ENCODE measurements around the gene NR6A1.

The NR6A1 gene

DNA sequence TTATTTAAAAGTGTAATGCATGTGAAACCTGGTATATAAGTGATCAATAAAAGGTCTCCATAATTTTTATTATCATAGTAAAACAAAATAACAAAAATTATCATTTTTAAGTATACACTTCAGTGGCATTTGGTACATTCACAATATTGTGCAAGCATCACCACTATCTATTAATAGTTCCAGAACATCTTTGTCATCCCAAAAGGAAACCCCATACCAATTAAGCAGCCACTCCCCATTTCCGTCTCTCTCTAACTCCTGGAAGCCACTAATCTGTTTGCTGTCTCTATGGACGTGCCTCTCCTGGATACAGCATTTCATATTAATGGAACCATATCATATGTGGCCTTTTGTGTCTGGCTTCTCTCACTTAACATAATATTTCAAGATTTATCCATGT lies 13.4 kb upstream of the NR6A1 start:
- no peak for TF ChIP-seq ZNF157 (tag by site-specific recombination; IDR thresholded peaks at IDR 0.05)
- no peak for TF ChIP-seq ZNF660 (tag by site-specific recombination; IDR thresholded peaks at IDR 0.05)
- TF ChIP-seq SCRT1 (tag by site-specific recombination; IDR thresholded peaks at IDR 0.05; ENCODE audit: borderline replicate concordance): no peak
- no peak for TF ChIP-seq ZFP41 (tag by site-specific recombination; IDR thresholded peaks at IDR 0.05; ENCODE audit: borderline replicate concordance)
- TF ChIP-seq ZNF707 (tag by site-specific recombination; IDR thresholded peaks at IDR 0.05): no peak
- TF ChIP-seq, protein P1, sequence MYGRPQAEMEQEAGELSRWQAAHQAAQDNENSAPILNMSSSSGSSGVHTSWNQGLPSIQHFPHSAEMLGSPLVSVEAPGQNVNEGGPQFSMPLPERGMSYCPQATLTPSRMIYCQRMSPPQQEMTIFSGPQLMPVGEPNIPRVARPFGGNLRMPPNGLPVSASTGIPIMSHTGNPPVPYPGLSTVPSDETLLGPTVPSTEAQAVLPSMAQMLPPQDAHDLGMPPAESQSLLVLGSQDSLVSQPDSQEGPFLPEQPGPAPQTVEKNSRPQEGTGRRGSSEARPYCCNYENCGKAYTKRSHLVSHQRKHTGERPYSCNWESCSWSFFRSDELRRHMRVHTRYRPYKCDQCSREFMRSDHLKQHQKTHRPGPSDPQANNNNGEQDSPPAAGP (tag by site-specific recombination; IDR thresholded peaks at IDR 0.05): no peak
- TF ChIP-seq ZEB2 (tag by site-specific recombination; IDR thresholded peaks at IDR 0.05): no peak
- TF ChIP-seq, protein P2, sequence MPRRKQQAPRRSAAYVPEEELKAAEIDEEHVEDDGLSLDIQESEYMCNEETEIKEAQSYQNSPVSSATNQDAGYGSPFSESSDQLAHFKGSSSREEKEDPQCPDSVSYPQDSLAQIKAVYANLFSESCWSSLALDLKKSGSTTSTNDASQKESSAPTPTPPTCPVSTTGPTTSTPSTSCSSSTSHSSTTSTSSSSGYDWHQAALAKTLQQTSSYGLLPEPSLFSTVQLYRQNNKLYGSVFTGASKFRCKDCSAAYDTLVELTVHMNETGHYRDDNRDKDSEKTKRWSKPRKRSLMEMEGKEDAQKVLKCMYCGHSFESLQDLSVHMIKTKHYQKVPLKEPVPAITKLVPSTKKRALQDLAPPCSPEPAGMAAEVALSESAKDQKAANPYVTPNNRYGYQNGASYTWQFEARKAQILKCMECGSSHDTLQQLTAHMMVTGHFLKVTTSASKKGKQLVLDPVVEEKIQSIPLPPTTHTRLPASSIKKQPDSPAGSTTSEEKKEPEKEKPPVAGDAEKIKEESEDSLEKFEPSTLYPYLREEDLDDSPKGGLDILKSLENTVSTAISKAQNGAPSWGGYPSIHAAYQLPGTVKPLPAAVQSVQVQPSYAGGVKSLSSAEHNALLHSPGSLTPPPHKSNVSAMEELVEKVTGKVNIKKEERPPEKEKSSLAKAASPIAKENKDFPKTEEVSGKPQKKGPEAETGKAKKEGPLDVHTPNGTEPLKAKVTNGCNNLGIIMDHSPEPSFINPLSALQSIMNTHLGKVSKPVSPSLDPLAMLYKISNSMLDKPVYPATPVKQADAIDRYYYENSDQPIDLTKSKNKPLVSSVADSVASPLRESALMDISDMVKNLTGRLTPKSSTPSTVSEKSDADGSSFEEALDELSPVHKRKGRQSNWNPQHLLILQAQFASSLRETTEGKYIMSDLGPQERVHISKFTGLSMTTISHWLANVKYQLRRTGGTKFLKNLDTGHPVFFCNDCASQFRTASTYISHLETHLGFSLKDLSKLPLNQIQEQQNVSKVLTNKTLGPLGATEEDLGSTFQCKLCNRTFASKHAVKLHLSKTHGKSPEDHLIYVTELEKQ (tag by site-specific recombination; IDR thresholded peaks at IDR 0.05; ENCODE audit: borderline replicate concordance): no peak
- TF ChIP-seq, protein P3, sequence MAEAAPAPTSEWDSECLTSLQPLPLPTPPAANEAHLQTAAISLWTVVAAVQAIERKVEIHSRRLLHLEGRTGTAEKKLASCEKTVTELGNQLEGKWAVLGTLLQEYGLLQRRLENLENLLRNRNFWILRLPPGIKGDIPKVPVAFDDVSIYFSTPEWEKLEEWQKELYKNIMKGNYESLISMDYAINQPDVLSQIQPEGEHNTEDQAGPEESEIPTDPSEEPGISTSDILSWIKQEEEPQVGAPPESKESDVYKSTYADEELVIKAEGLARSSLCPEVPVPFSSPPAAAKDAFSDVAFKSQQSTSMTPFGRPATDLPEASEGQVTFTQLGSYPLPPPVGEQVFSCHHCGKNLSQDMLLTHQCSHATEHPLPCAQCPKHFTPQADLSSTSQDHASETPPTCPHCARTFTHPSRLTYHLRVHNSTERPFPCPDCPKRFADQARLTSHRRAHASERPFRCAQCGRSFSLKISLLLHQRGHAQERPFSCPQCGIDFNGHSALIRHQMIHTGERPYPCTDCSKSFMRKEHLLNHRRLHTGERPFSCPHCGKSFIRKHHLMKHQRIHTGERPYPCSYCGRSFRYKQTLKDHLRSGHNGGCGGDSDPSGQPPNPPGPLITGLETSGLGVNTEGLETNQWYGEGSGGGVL (tag by site-specific recombination; IDR thresholded peaks at IDR 0.05): no peak
- Histone ChIP-seq H3K36me3 (ENCODE audit: control insufficient read depth in 2 of 2, insufficient read depth in 1 of 2, low read length in 2 of 2) (no peaks in the 10 kb centered on the region), H3K27ac (ENCODE audit: extremely low read depth, low read depth, low read length) (no peak overlapping the region), H3K4me1 (ENCODE audit: control insufficient read depth, insufficient read depth, low read length) (no peaks in the 10 kb centered on the region), H3K9me3 (ENCODE audit: control insufficient read depth, insufficient read depth, low read depth, low read length) (no peaks in the 10 kb centered on the region), H3K4me3 (ENCODE audit: low read depth, low read length) (no peak overlapping the region)
- CTCF ChIA-PET: interaction anchor here (1.0 kb wide), 1 partner anchor 13 kb away, joined by 6 read pairs; no protein-coding TSS in a partner anchor
- POLR2A ChIA-PET: no interaction called here

DNA sequence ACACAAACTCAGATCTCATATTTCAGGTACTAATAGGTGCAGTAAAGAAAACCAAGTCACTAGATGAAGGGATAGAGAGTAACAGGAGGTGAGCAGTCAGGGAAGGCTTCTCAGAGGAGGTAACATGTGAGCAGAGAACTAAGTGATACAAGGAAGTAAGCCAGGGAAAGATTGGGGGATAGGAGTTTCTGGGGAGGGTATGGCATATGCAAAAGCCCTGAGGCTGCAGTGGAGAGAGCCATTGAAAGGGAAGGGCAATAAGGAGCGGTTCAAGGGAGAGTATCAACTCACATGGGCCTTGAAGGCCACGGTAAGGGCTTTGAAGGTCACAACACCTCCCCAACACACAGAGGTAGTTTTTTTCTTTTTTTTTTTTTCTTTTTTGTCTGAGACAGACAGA lies 12.7 kb upstream of the NR6A1 start:
- no peaks in the 10 kb centered on the region for H3K36me3 ChIP-seq (ENCODE audit: control insufficient read depth in 2 of 2, insufficient read depth in 1 of 2, low read length in 2 of 2)
- TF ChIP-seq ZNF416 (tag by site-specific recombination; IDR thresholded peaks at IDR 0.05) (no peak), GLI4 (tag by site-specific recombination; IDR thresholded peaks at IDR 0.05) (peak; percentile 85; the same call in 1 of the 2 replicates), ZNF623 (tag by site-specific recombination; IDR thresholded peaks at IDR 0.05) (peak; percentile 91)

DNA sequence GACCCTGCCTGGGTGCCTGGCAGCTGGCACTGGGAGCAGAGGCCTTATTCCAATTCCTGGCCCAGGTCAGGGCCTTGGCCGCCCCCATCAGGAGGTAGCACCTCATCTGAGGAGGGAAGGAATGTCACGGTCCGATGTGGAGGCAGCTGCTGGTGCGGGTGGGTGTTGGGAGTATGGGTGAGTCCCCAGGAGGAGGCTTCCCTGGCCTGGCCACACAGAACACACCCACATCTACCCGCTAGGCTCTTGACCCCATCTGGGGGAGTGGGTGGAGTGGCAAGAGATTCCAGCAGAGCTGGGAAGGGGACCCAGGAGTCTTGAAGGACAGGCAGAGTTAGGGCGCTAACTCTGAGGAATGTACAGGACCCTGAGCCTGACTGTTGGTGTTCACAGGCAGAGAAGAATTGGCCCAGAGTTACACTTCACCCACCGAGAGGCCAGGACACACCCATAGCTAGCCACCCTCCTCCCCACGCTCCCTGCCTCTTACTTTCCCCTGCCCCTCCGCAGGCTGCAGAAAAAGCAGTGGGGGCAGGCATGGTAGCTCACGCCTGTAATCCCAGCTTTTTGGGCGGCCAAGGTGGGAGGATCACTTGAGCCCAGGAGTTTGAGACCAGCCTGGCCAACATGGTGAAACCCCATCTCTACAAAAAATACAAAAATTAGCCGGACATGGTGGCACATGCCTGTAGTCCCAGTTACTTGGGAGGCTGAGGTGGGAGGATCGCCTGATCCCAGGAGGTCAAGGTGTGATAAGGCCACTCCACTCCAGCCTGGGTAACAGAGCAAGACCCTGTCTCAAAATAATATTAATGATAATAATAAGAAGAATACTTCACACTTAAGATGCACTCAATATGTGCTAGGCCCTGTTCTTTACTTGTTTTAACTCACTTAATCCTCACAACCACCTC lies 11.8 kb upstream of the NR6A1 start:
- no peak overlapping the region for H3K27ac ChIP-seq (ENCODE audit: extremely low read depth, low read depth, low read length)
- no peaks in the 10 kb centered on the region for H3K9me3 ChIP-seq (ENCODE audit: control insufficient read depth, insufficient read depth, low read depth, low read length)
- no peaks in the 10 kb centered on the region for H3K36me3 ChIP-seq (ENCODE audit: control insufficient read depth in 2 of 2, insufficient read depth in 1 of 2, low read length in 2 of 2)
- CTCF ChIA-PET: interaction anchor here (0.7 to 16.2 kb wide), 4 partner anchors 8 to 61 kb away, joined by 3 to 1257 read pairs (median 6); partner anchors contain the start of gene WDR38
- POLR2A ChIA-PET: interaction anchor here (1.5 kb wide), 1 partner anchor 11 kb away, joined by 4 read pairs; the partner anchor contains the start of gene NR6A1
- H3K4me1 ChIP-seq (ENCODE audit: control insufficient read depth, insufficient read depth, low read length): 0 out of 2 replicates have a peak, but pooled peaks cover 2% of the 10 kb centered on the region
- no peak overlapping the region for H3K4me3 ChIP-seq (ENCODE audit: low read depth, low read length)
- TF ChIP-seq, protein P4, sequence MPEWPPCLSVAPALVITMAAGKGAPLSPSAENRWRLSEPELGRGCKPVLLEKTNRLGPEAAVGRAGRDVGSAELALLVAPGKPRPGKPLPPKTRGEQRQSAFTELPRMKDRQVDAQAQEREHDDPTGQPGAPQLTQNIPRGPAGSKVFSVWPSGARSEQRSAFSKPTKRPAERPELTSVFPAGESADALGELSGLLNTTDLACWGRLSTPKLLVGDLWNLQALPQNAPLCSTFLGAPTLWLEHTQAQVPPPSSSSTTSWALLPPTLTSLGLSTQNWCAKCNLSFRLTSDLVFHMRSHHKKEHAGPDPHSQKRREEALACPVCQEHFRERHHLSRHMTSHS (tag by site-specific recombination; IDR thresholded peaks at IDR 0.05): no peak
- TF ChIP-seq KLF1 (tag by site-specific recombination; IDR thresholded peaks at IDR 0.05) (peak; percentile 34; the same call in 1 of the 2 replicates), ZNF707 (tag by site-specific recombination; IDR thresholded peaks at IDR 0.05) (no peak), ZEB2 (tag by site-specific recombination; IDR thresholded peaks at IDR 0.05) (no peak), ZFHX2 (tag by site-specific recombination; conservative IDR thresholded peaks at IDR 0.05) (peak; percentile 80)
- TF ChIP-seq, protein P5, sequence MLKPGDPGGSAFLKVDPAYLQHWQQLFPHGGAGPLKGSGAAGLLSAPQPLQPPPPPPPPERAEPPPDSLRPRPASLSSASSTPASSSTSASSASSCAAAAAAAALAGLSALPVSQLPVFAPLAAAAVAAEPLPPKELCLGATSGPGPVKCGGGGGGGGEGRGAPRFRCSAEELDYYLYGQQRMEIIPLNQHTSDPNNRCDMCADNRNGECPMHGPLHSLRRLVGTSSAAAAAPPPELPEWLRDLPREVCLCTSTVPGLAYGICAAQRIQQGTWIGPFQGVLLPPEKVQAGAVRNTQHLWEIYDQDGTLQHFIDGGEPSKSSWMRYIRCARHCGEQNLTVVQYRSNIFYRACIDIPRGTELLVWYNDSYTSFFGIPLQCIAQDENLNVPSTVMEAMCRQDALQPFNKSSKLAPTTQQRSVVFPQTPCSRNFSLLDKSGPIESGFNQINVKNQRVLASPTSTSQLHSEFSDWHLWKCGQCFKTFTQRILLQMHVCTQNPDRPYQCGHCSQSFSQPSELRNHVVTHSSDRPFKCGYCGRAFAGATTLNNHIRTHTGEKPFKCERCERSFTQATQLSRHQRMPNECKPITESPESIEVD (tag by site-specific recombination; IDR thresholded peaks at IDR 0.05): no peak
- TF ChIP-seq, protein P6, sequence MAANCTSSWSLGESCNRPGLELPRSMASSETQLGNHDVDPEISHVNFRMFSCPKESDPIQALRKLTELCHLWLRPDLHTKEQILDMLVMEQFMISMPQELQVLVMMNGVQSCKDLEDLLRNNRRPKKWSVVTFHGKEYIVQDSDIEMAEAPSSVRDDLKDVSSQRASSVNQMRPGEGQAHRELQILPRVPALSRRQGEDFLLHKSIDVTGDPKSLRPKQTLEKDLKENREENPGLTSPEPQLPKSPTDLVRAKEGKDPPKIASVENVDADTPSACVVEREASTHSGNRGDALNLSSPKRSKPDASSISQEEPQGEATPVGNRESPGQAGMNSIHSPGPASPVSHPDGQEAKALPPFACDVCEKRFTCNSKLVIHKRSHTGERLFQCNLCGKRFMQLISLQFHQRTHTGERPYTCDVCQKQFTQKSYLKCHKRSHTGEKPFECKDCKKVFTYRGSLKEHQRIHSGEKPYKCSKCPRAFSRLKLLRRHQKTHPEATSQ (tag by site-specific recombination; IDR thresholded peaks at IDR 0.05): no peak

More for the DNA sequence above, 12.7 kb upstream of the NR6A1 start:
- Histone ChIP-seq H3K9me3 (ENCODE audit: control insufficient read depth, insufficient read depth, low read depth, low read length) (no peaks in the 10 kb centered on the region), H3K4me3 (ENCODE audit: low read depth, low read length) (no peak overlapping the region), H3K4me1 (ENCODE audit: control insufficient read depth, insufficient read depth, low read length) (0 out of 2 replicates have a peak, but pooled peaks cover 2% of the 10 kb centered on the region), H3K27ac (ENCODE audit: extremely low read depth, low read depth, low read length) (no peak overlapping the region)
- POLR2A ChIA-PET: interaction anchor here (1.5 kb wide), 1 partner anchor 12 kb away, joined by 4 read pairs; the partner anchor contains the start of gene NR6A1
- CTCF ChIA-PET: interaction anchor here (1.0 to 16.2 kb wide), 3 partner anchors 12 to 60 kb away, joined by 5 to 1257 read pairs (median 6); partner anchors contain the start of gene WDR38

All from HEK293 (cell line).